ENCODE measurements around the gene CLDN6. TPM values are rescaled to one million over a fixed set of nuclear protein-coding genes. Genes with fewer than 3 reads are reported as not detected.

The CLDN6 gene
- total and polyA plus RNA-seq, 9 of the 15 experiments (the other 6 are each of a cell fraction or from before 2014, with no cell fraction given) = 0.22 to 0.75 (median 0.38) TPM; not detected in 3

DNA sequence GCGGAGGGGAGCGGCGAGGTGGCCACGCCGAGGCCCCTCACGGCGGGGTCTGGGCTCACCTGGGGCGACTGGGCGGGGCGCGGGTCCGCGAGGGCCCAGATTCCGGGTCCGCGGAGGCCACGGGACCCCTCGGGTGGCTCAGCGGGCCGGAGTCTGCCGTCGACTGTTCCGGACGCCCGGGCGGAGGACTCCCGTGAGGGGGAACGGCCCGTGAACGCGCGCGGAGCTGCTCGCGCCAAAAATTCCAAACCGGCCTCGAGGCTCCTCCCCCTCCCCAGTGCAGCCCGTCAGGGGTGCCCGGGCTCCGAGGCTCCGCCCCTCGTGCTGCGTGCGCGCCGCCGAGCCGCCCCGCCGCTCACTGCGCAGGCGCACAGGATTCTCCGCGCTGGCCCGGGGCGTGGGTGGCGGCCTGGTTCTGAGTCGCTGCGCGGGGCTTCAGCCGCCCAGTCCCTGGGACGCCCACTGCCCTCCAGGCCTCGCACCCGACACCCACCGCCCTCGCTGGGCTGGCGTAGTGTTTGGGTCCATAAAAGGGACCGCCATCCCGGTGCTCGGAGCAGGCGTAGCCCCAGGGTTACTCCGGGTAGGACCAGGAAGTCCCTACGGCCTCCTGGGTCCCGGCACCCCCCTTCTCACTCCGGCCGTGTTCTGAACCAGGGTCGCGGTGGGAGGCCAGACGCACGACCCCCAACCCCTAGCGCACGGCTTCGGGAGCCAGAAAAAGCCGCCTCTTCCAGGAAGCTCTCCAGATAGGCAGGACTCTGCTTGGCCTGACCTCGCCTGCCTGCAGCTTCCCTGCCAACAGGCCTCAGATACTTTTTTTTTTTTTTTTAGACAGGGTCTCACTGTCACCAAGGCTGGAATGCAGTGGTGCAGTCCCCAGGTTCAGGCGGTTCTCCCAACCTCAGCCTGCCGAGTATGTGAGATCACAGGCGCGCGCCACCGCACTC is 37.5 kb downstream of the CLDN6 start, which contains the start of gene PKMYT1:
Gene PKMYT1, minus strand, starts transcription at position 220 of the 950 bp plus-strand sequence. CDS start 789 bp downstream, outside the sequence.
- Histone ChIP-seq H3K27me3 (ENCODE audit: control insufficient read depth in 2 of 2, insufficient read depth in 2 of 2, low read length in 2 of 2) (no peaks in the 10 kb centered on the region), H3K79me2 (ENCODE audit: control insufficient read depth, insufficient read depth, low read length) (peaks cover 47% of the 10 kb centered on the region), H3K4me3 (peak within 1 kb of the TSS; percentile 63), H3K4me1 (replicated peaks in 1 of 2; ENCODE audit: control insufficient read depth in 2 of 2, insufficient read depth in 2 of 2, low read length in 2 of 2) (peaks cover 19 to 79% of the 10 kb centered on the region in 2 experiments), H3K9me3 (replicated peaks; ENCODE audit: control insufficient read depth, insufficient read depth, low read depth, low read length) (no peaks in the 10 kb centered on the region), H3K9me1 (ENCODE audit: control insufficient read depth, insufficient read depth, low read length) (no peaks in the 10 kb centered on the region), H3K27ac (ENCODE audit: extremely low read depth, low read depth, low read length) (peak within 1 kb of the TSS; percentile 99), H4K20me1 (replicated peaks; ENCODE audit: control insufficient read depth, insufficient read depth, low read length) (no peaks in the 10 kb centered on the region; the same call in 1 of the 2 replicates), H2AFZ (ENCODE audit: low read depth, low read length) (peak within 1 kb of the TSS; percentile 72), H3K9ac (ENCODE audit: insufficient read depth in 1 of 2, low read depth in 2 of 2, low read length in 2 of 2) (peak within 1 kb of the TSS; percentile 97 to 100), H3K4me2 (ENCODE audit: insufficient read depth, low read length) (peak within 1 kb of the TSS; percentile 97), H3K36me3 (ENCODE audit: control insufficient read depth, insufficient read depth, low read length) (peaks cover 40% of the 10 kb centered on the region; the same call in 2 of the 3 replicates)
- in situ Hi-C loops (cut with MboI) = no loop called here
- DNase-seq (ENCODE audit: extremely low read depth in 1 of 4, low spot score in 3 of 4) = peak; percentile 95 to 99 (median 98)
- ChIA-PET POLR2A (interaction anchor here (0.6 to 3.5 kb wide), 16 partner anchors 8 to 1202 kb away, joined by 3 to 23 read pairs (median 4); partner anchors contain the start of genes FLYWCH2, KREMEN2 and PAQR4), CTCF (ENCODE audit: low intra/inter-chr PET ratio) (no interaction called here)
- intact Hi-C loops (cut with micrococcal nuclease) = loop anchor here (2.0 to 5.0 kb wide), 3 partner anchors 53 to 108 kb away; no protein-coding TSS in a partner anchor
- ATAC-seq = peak; percentile 78
- BruUV-seq (replicated peaks) = TSS peak; percentile 91
- WGBS (ENCODE audit: insufficient coverage, low coverage, missing lambda C conversion rate) = under 1% methylated on average over 73 of the region's 91 CpGs
- peak; percentile 65 for FAIRE-seq
- 0 out of 2 replicates have a peak, but pooled peaks have one; percentile 20 for TF ChIP-seq MIER1 (IDR thresholded peaks at IDR 0.05; ENCODE audit: low read depth)
- no peak for TF ChIP-seq ZNF512 (tag; IDR thresholded peaks at IDR 0.05)
- TF ChIP-seq FOXO4 (CRISPR knock-in tag; IDR thresholded peaks at IDR 0.05) = no peak
- TF ChIP-seq SREBF1 (IDR thresholded peaks at IDR 0.05; ENCODE audit: borderline replicate concordance, low read depth, low read length) = no peak
- peak; percentile 75 for TF ChIP-seq KDM5B (IDR thresholded peaks at IDR 0.05; ENCODE audit: insufficient replicate concordance, low read depth, low read length)
- no peak for TF ChIP-seq ZNF707 (CRISPR knock-in tag; conservative IDR thresholded peaks at IDR 0.05)
- TF ChIP-seq DIDO1 (tag; IDR thresholded peaks at IDR 0.05; ENCODE audit: low read depth) = no peak
- TF ChIP-seq CBFA2T3 (IDR thresholded peaks at IDR 0.05) = no peak
- no peak for TF ChIP-seq PHF21A (IDR thresholded peaks at IDR 0.05; ENCODE audit: borderline replicate concordance, low read depth)
- TF ChIP-seq TARDBP (IDR thresholded peaks at IDR 0.05) = peak; percentile 55; the same call in 1 of the 2 replicates
- TF ChIP-seq, protein P1, sequence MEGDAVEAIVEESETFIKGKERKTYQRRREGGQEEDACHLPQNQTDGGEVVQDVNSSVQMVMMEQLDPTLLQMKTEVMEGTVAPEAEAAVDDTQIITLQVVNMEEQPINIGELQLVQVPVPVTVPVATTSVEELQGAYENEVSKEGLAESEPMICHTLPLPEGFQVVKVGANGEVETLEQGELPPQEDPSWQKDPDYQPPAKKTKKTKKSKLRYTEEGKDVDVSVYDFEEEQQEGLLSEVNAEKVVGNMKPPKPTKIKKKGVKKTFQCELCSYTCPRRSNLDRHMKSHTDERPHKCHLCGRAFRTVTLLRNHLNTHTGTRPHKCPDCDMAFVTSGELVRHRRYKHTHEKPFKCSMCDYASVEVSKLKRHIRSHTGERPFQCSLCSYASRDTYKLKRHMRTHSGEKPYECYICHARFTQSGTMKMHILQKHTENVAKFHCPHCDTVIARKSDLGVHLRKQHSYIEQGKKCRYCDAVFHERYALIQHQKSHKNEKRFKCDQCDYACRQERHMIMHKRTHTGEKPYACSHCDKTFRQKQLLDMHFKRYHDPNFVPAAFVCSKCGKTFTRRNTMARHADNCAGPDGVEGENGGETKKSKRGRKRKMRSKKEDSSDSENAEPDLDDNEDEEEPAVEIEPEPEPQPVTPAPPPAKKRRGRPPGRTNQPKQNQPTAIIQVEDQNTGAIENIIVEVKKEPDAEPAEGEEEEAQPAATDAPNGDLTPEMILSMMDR (IDR thresholded peaks at IDR 0.05 in 2 of 3, conservative IDR thresholded peaks at IDR 0.05 in 1 of 3; ENCODE audit: insufficient read depth in 2 of 3, low read depth in 1 of 3, low read length in 3 of 3) = no peak
- TF ChIP-seq, protein P2, sequence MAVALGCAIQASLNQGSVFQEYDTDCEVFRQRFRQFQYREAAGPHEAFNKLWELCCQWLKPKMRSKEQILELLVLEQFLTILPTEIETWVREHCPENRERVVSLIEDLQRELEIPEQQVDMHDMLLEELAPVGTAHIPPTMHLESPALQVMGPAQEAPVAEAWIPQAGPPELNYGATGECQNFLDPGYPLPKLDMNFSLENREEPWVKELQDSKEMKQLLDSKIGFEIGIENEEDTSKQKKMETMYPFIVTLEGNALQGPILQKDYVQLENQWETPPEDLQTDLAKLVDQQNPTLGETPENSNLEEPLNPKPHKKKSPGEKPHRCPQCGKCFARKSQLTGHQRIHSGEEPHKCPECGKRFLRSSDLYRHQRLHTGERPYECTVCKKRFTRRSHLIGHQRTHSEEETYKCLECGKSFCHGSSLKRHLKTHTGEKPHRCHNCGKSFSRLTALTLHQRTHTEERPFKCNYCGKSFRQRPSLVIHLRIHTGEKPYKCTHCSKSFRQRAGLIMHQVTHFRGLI (CRISPR knock-in tag; IDR thresholded peaks at IDR 0.05) = no peak
- peak; percentile 97 for TF ChIP-seq ZFX (CRISPR knock-in tag; IDR thresholded peaks at IDR 0.05)

Measured in K562 (cell line).